Measurements from ENCODE around the gene CHD6. TPM values are rescaled to one million over a fixed set of nuclear protein-coding genes. Genes with fewer than 3 reads are reported as not detected.

The CHD6 gene
- total RNA-seq, 1 experiment from 2014 or later: 26.6 TPM

GRCh38 chr20:41534842-41535241, 83.3 kb downstream of the CHD6 start:
- no peak for ATAC-seq
- DNase-seq (ENCODE audit: low read depth, low spot score): no peak
- CTCF ChIA-PET: no interaction called here

More at GRCh38 chr20:41534842-41535241, 83.3 kb downstream of the CHD6 start:
- Histone ChIP-seq H3K9me3 (ENCODE audit: control insufficient read depth in 1 of 2, insufficient read depth in 1 of 2, low read depth in 1 of 2, low read length in 2 of 2) (peaks cover 0 to 4% of the 10 kb centered on the region in 2 experiments; a peak in 1 of 4 replicates), H3K27ac (ENCODE audit: low read depth, low read length) (no peak overlapping the region), H3K4me2 (ENCODE audit: low read length) (no peak overlapping the region), H3K79me2 (ENCODE audit: insufficient read depth, low read length) (no peaks in the 10 kb centered on the region), H2AFZ (ENCODE audit: low read depth, low read length, poor library complexity, severe bottlenecking) (no peak overlapping the region), H3K36me3 (ENCODE audit: control insufficient read depth in 1 of 2, insufficient read depth in 2 of 2, low read length in 2 of 2) (no peaks in the 10 kb centered on the region), H4K20me1 (ENCODE audit: insufficient read depth) (no peaks in the 10 kb centered on the region), H3K4me3 (replicated peaks in 1 of 2; ENCODE audit: low read depth in 1 of 2, low read length in 2 of 2) (no peak overlapping the region), H3K27me3 (ENCODE audit: insufficient read depth, low read length) (no peaks in the 10 kb centered on the region), H3K9me2 (ENCODE audit: insufficient read depth) (no peaks in the 10 kb centered on the region), H3K9ac (ENCODE audit: low read length) (no peak overlapping the region), H3K4me1 (ENCODE audit: control insufficient read depth in 1 of 2, insufficient read depth in 2 of 2, low read length in 2 of 2) (no peaks in the 10 kb centered on the region)
- no peak for TF ChIP-seq POLR2A (IDR thresholded peaks at IDR 0.05; ENCODE audit: borderline replicate concordance, extremely low read depth, insufficient read depth, insufficient read length)
- no peak for TF ChIP-seq CTCF (IDR thresholded peaks at IDR 0.05 in 2 of 3, conservative IDR thresholded peaks at IDR 0.05 in 1 of 3; ENCODE audit: borderline replicate concordance in 1 of 3, insufficient read depth in 1 of 3, low read depth in 2 of 3, low read length in 2 of 3)
- no peak for TF ChIP-seq RAD21 (IDR thresholded peaks at IDR 0.05; ENCODE audit: low read depth)
- no peak for TF ChIP-seq EZH2phosphoT487 (IDR thresholded peaks at IDR 0.05; ENCODE audit: borderline replicate concordance)
- no peak for TF ChIP-seq MAX (IDR thresholded peaks at IDR 0.05)
- no peak for TF ChIP-seq SRF (IDR thresholded peaks at IDR 0.05; ENCODE audit: low read depth)
- no peak for TF ChIP-seq YY1 (IDR thresholded peaks at IDR 0.05; ENCODE audit: extremely low read depth, insufficient replicate concordance, low read depth, low read length)
- TF ChIP-seq ATF3 (IDR thresholded peaks at IDR 0.05): no peak
- no peak for TF ChIP-seq REST (IDR thresholded peaks at IDR 0.05; ENCODE audit: low read depth)
- no peak for TF ChIP-seq CEBPB (IDR thresholded peaks at IDR 0.05; ENCODE audit: low read depth)
- TF ChIP-seq JUND (IDR thresholded peaks at IDR 0.05): no peak
- TF ChIP-seq SP1 (IDR thresholded peaks at IDR 0.05; ENCODE audit: low read depth): no peak
- TF ChIP-seq CBX3 (IDR thresholded peaks at IDR 0.05; ENCODE audit: low read depth): no peak
- TF ChIP-seq TCF7L2 (IDR thresholded peaks at IDR 0.05; ENCODE audit: borderline replicate concordance, extremely low read depth, insufficient read depth, insufficient read length): no peak
- TF ChIP-seq EZH2 (IDR thresholded peaks at IDR 0.05): no peak
- no peak for TF ChIP-seq SIN3A (IDR thresholded peaks at IDR 0.05; ENCODE audit: low read depth)
- ChIA-PET POLR2A (no interaction called here), RAD21 (ENCODE audit: low non-redundant PET in 1 of 2, low total read pairs in 2 of 2, uncharacterized antibody in 2 of 2, unreplicated experiment in 2 of 2) (no interaction called here)
- intact Hi-C loops (cut with micrococcal nuclease): no loop called here
- BruUV-seq (replicated peaks): no TSS peak

All from HCT116 (cell line).